ENCODE measurements around the gene B4GALT4. TPM values are rescaled to one million over a fixed set of nuclear protein-coding genes. Genes with fewer than 3 reads are reported as not detected.

B4GALT4 gene
- total and polyA plus RNA-seq, 2 of the 8 experiments (the other 6 are each of a cell fraction or from before 2014, with no cell fraction given), result 14.6 to 44.7 TPM

DNA sequence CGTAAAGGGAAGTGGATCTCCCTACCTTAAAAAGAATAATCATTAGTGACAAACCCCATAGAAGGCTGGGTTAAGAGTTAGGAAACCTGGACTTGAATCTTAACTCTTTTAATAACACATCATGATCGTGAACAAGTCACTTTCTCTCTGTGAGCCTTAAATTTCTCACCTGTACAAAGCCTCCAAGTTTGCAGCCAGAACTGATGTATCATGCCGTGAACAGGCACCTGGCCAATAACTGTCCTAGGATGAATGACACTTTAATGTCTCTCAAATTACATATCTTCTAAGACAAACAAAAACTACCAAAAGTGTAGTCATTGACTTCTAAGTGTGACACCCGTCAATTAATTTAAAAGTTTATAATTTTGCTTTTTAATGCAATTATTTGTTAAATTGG is 63.4 kb downstream of the B4GALT4 start (continued):
- TF ChIP-seq, protein P1, sequence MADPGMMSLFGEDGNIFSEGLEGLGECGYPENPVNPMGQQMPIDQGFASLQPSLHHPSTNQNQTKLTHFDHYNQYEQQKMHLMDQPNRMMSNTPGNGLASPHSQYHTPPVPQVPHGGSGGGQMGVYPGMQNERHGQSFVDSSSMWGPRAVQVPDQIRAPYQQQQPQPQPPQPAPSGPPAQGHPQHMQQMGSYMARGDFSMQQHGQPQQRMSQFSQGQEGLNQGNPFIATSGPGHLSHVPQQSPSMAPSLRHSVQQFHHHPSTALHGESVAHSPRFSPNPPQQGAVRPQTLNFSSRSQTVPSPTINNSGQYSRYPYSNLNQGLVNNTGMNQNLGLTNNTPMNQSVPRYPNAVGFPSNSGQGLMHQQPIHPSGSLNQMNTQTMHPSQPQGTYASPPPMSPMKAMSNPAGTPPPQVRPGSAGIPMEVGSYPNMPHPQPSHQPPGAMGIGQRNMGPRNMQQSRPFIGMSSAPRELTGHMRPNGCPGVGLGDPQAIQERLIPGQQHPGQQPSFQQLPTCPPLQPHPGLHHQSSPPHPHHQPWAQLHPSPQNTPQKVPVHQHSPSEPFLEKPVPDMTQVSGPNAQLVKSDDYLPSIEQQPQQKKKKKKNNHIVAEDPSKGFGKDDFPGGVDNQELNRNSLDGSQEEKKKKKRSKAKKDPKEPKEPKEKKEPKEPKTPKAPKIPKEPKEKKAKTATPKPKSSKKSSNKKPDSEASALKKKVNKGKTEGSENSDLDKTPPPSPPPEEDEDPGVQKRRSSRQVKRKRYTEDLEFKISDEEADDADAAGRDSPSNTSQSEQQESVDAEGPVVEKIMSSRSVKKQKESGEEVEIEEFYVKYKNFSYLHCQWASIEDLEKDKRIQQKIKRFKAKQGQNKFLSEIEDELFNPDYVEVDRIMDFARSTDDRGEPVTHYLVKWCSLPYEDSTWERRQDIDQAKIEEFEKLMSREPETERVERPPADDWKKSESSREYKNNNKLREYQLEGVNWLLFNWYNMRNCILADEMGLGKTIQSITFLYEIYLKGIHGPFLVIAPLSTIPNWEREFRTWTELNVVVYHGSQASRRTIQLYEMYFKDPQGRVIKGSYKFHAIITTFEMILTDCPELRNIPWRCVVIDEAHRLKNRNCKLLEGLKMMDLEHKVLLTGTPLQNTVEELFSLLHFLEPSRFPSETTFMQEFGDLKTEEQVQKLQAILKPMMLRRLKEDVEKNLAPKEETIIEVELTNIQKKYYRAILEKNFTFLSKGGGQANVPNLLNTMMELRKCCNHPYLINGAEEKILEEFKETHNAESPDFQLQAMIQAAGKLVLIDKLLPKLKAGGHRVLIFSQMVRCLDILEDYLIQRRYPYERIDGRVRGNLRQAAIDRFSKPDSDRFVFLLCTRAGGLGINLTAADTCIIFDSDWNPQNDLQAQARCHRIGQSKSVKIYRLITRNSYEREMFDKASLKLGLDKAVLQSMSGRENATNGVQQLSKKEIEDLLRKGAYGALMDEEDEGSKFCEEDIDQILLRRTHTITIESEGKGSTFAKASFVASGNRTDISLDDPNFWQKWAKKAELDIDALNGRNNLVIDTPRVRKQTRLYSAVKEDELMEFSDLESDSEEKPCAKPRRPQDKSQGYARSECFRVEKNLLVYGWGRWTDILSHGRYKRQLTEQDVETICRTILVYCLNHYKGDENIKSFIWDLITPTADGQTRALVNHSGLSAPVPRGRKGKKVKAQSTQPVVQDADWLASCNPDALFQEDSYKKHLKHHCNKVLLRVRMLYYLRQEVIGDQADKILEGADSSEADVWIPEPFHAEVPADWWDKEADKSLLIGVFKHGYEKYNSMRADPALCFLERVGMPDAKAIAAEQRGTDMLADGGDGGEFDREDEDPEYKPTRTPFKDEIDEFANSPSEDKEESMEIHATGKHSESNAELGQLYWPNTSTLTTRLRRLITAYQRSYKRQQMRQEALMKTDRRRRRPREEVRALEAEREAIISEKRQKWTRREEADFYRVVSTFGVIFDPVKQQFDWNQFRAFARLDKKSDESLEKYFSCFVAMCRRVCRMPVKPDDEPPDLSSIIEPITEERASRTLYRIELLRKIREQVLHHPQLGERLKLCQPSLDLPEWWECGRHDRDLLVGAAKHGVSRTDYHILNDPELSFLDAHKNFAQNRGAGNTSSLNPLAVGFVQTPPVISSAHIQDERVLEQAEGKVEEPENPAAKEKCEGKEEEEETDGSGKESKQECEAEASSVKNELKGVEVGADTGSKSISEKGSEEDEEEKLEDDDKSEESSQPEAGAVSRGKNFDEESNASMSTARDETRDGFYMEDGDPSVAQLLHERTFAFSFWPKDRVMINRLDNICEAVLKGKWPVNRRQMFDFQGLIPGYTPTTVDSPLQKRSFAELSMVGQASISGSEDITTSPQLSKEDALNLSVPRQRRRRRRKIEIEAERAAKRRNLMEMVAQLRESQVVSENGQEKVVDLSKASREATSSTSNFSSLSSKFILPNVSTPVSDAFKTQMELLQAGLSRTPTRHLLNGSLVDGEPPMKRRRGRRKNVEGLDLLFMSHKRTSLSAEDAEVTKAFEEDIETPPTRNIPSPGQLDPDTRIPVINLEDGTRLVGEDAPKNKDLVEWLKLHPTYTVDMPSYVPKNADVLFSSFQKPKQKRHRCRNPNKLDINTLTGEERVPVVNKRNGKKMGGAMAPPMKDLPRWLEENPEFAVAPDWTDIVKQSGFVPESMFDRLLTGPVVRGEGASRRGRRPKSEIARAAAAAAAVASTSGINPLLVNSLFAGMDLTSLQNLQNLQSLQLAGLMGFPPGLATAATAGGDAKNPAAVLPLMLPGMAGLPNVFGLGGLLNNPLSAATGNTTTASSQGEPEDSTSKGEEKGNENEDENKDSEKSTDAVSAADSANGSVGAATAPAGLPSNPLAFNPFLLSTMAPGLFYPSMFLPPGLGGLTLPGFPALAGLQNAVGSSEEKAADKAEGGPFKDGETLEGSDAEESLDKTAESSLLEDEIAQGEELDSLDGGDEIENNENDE (IDR thresholded peaks at IDR 0.05; ENCODE audit: insufficient replicate concordance, low read length), result no peak
- no peak for TF ChIP-seq ASH2L (IDR thresholded peaks at IDR 0.05; ENCODE audit: low read length)
- TF ChIP-seq KDM4A (IDR thresholded peaks at IDR 0.05; ENCODE audit: low read depth, low read length, severe bottlenecking), result no peak
- TF ChIP-seq HDAC6 (IDR thresholded peaks at IDR 0.05; ENCODE audit: low read depth, low read length), result no peak
- TF ChIP-seq SIN3A (conservative IDR thresholded peaks at IDR 0.05 in 1 of 2, IDR thresholded peaks at IDR 0.05 in 1 of 2; ENCODE audit: low read depth in 1 of 2, low read length in 2 of 2), result no peak
- TF ChIP-seq POU5F1 (IDR thresholded peaks at IDR 0.05; ENCODE audit: low read depth, low read length), result no peak
